ENCODE measurements around the gene SUGCT.

DNA sequence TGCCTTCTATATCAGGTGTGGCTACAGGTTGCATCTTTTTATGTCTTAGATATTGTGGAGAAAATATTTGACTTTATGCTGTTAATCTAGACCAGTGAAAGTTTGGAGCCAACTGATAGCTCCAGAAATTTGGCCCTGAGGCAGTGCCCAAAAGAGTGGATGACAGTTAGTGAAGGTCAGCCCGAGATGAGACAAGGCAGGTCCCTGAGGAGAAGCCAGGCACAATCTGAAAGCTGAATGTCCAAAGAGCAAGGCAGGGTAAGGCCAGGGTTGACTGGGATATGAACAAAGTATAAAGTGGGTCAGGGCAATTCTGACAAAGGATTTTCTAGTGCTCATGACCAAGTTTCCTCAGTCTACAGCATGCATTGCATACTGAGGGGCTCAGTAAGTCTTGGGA, 661.9 kb downstream of the SUGCT start:
- TF ChIP-seq, protein P1, sequence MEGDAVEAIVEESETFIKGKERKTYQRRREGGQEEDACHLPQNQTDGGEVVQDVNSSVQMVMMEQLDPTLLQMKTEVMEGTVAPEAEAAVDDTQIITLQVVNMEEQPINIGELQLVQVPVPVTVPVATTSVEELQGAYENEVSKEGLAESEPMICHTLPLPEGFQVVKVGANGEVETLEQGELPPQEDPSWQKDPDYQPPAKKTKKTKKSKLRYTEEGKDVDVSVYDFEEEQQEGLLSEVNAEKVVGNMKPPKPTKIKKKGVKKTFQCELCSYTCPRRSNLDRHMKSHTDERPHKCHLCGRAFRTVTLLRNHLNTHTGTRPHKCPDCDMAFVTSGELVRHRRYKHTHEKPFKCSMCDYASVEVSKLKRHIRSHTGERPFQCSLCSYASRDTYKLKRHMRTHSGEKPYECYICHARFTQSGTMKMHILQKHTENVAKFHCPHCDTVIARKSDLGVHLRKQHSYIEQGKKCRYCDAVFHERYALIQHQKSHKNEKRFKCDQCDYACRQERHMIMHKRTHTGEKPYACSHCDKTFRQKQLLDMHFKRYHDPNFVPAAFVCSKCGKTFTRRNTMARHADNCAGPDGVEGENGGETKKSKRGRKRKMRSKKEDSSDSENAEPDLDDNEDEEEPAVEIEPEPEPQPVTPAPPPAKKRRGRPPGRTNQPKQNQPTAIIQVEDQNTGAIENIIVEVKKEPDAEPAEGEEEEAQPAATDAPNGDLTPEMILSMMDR (IDR thresholded peaks at IDR 0.05), result no peak
- TF ChIP-seq POLR2AphosphoS5 (IDR thresholded peaks at IDR 0.05), result no peak
